RCC 7860 (cell line): ENCODE measurements around the gene CAPZA3.
"Not testable (repeated sequence)": the region's sequence is repeated elsewhere in the genome, so short reads cannot be mapped to it uniquely, and the experiment has no call there.

Experiments
- DNase-seq: peaks from one replicate; pipeline ENCODE4 v3.0.0-alpha.2; 2015; ENCODE audit warnings: low spot score
- FAIRE-seq: peaks from 2 replicates; lab custom pipeline; 2012; peaks lifted over from hg19 to GRCh38; lab: Jason Lieb, UNC

The CAPZA3 gene

GRCh38 chr12:18752947-18753346, 15.0 kb downstream of the CAPZA3 start:
- DNase-seq: no peak
- no peak for FAIRE-seq

- FAIRE-seq: no peak
Measured at GRCh38 chr12:18753481-18754123, 15.7 kb downstream of the CAPZA3 start.

DNA sequence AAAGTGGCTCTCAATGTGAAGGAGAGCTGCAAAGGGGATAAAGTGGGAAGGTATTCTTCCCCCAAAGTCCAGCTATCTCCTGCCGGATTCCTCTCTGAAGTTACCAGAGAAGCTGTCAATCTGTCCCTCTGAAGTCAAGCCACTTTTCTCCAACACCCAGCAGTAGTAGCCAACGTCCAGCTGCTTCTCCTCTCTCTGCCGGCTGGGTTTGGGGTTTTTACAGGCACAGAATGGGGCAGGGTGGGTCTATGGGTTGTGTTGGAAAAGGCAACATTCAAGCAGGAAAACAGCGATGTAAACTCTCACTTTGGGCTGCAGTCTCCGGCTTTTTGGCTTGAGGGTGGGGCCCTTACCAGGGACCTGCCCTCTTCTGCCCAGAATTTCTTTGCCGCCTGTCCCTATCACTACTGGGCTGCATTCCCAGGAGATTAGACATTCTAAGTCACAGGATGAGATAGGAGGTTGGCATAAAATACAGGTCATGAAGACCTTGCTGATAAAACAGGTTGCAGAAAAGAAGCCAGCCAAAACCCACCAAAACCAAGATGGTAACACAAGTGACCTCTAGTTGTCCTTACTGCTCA, 16.3 kb downstream of the CAPZA3 start:
- FAIRE-seq: no peak
- no peak for DNase-seq

More at GRCh38 chr12:18753481-18754123, 15.7 kb downstream of the CAPZA3 start:
- no peak for DNase-seq

DNA sequence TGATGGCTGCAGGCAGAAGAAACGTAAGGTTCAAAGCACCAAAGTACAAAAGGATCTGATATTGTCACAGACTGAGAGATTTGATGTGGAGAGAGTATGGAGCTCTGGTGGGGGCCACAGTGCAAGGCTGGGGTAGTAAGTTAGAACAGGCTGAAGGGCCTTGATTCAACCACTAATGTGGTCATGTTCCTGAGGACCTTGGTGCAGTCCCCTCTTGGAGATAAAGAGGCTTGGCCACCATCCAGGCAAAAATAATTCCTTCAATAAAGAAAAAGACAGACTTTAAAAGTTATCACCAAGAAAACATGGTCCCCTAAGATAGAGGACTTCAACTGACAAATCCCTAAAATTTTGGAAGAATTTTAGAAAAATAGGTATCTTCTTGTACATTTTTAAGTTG, 17.4 kb downstream of the CAPZA3 start:
- no peak for FAIRE-seq
- DNase-seq: no peak

DNA sequence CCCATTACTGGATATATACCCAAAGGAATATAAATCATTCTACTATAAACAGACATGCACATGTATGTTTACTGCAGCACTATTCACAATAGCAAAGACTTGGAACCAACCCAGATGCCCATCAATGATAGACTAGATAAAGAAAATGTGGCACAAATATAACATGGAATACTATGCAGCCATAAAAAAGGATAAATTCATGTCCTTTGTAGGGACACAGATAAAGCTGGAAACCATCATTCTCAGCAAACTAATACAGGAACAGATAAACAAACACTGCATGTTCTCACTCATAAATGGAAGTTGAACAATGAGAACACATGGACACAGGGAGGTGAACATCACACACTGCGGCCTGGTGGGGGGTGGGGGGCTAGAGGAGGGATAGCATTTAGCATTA, 28.6 kb downstream of the CAPZA3 start:
- not testable (repeated sequence) for FAIRE-seq, DNase-seq

DNA sequence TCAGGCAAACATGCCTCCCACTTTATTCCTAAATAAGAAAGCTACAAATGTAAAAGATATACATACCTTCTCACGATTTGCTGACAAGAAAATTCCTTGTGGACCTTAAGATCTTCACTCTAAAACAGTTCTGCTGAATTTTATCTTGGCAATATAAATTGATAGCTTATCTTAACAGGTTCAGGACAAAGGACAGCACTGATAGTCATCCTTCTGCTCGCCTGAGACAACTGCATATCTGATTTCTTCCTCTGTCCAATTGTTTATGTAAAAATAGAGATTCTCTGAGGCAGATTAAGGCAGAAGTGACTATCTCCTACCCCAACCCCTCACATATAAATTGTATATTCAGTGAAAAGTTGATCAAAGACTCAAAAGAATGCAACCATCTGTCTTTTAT, 44.9 kb downstream of the CAPZA3 start:
- no peak for DNase-seq
- no peak for FAIRE-seq

GRCh38 chr12:18785465-18785864, 47.5 kb downstream of the CAPZA3 start:
- not testable (repeated sequence) for FAIRE-seq, DNase-seq
